ENCODE measurements around the gene GPR18.
A peak's percentile ranks its signal among the peaks of the same experiment; 100 is the strongest.
"Not testable (repeated sequence)": the region's sequence is repeated elsewhere in the genome, so short reads cannot be mapped to it uniquely, and the experiment has no call there.

The GPR18 gene

GRCh38 chr13:99266827-99267226 lies 8.6 kb upstream of the GPR18 start:
- no peak for DNase-seq (ENCODE audit: low spot score)

DNA sequence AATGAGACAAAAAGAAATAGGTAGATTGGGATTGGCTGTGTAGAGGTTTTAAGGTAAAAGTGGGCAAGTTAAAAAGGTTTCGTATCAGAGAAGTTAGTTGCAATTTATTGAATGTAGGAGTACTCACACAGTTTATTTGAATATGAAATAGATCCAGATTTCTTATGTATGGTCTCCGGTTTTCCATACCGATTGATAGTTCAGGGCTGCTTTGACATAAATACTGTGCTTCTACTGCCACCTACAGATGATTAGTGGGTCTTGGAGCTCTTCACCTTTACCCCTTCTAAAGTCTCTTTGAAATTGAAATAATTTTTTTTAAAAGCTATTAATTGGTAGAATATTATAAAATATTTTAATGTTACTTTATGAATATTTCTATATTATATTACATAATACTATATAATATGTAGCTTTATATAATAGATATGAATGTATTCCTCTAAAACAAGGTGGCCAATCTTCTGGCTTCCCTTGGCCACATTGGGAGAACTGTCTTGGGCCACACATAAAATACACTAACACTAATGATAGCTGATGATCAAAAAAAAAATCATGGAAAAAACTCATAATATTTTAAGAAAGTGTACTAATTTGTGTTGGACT lies 7.7 kb upstream of the GPR18 start:
- DNase-seq (ENCODE audit: low spot score): peak; percentile 57

DNA sequence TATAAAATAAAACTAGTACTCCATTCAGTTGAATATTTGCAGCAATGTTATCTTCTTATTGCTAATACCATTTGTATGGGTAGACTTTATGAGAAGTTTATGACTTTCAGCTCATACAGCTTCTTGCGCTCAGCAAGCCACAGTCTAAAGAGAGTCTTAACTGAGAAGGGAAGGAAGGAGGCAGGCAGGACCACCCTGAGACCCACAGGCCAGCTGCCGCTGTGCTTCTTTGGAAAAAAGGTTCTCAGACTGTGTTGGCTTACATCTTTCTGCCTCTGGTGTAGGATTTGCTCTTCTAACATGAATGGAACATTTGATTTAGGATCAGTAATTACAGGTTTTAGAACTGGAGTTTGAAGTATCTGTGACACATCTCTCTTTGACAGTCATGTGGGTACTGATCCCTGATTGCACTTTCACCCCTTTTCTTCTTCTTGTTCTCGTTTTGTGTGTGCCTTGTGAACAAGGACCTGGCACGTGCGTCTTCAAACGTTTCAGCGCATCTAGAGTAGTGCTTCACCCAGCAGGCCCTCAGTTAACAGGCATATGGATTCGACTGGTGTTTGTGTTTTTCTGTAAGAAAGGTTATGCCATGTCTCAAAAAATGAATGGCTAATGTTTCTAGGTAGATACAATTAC lies 7.1 kb upstream of the GPR18 start:
- DNase-seq (ENCODE audit: low spot score): peak; percentile 71

DNA sequence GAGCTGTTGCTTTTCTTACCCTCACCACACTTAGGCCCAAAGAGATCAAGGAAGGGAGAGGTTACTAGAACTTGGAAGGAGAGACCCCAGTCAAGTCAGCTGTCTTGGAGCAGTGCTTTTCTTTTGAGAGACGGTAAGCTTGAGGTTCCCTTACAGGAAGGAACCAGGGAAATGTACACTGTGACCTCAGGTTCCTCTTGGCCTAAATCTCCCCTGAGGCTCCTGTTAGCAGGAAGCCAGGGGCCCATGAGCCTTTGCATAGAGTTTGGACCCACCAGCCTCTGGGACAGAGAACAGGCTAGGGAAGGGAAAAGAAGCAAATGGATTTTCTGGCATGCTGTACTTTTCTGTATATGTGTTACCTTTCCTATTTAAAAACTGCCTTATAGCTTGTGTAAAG lies 5.9 kb upstream of the GPR18 start:
- DNase-seq (ENCODE audit: low spot score): no peak

- no peak for DNase-seq (ENCODE audit: low spot score)
Measured at GRCh38 chr13:99263126-99263785, 5.1 kb upstream of the GPR18 start.

- no peak for DNase-seq (ENCODE audit: low spot score)
Measured at GRCh38 chr13:99261059-99261458, 2.9 kb upstream of the GPR18 start.

DNA sequence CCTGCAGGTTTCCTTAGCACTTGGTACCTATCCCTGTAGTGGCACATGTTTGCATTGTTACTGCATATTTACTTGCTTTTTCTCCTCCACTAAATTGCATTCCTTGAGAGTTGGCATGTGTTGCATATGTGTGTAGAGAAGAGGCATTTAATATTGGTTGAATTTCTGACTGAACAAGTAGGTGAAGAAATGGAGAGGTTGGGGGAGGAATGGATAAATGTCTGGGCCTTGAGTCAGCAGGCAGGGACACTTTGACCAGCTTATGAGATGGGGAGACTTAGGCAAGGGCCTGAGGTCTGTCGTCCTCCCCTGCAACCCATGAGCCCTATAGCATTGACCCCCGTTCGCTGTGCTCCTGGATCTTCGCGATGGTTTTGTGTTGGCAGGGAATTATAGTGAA lies 2.0 kb upstream of the GPR18 start:
- DNase-seq (ENCODE audit: low spot score): no peak

DNA sequence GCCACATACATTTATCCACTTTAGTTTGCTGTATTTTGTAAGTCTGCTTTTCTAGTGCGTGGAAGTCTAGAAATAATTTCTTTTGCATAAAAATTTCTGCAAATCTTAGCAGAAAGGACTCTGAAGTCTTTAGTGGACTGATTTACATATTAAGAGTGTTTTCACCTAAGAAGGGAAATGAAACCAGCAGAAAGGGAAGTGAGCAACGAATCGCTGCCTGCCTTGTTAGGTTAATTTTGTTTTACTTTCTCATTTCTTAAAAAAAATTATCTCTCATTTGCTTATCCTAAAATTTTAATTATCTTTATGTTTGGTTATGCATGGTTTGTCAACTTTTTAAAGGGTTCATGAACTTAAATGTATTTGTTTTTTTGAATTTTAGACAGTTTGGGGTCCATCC lies 767 bp upstream of the GPR18 start:
- DNase-seq (ENCODE audit: low spot score): peak; percentile 47

DNA sequence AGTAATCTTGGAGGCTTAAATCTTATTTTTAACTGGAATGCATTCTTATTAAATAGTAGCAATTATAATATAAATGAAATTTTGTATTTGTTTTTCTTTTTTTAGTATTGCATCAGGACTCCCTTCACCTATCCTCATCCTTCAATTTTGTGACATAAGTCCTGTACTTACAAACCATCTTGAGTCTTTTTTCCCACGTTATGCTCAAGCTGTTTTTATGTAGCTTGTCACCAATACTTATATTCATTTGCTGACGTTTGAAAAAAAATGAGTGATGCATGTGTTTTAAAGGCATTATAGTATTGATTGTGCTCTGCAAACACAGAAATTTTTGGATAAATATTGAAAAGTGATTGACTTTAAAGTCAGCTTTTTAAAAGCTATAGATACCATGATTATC lies 888 bp downstream of the GPR18 start:
- no peak for DNase-seq (ENCODE audit: low spot score)

- no peak for DNase-seq (ENCODE audit: low spot score)
Measured at GRCh38 chr13:99256709-99257108, 1.5 kb downstream of the GPR18 start.

DNA sequence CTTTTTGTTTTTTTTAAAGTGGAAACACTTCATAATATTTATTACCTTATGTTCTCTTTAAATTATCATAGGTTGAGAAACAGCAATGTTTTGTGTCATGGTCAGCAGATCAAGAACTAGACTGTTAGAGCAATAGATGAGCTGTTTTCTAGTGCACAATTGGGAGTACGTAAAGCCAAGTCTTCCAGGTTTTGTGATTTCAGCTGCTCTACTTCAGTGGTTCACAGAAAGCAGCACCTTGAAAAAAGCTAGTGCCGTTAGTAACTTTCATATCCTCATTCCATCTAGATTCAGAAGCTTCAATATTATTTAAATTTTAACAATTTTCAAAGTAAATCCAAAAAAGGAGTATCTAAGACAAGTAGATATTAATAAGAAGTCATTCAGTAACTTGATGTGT lies 1.9 kb downstream of the GPR18 start:
- no peak for DNase-seq (ENCODE audit: low spot score)

DNA sequence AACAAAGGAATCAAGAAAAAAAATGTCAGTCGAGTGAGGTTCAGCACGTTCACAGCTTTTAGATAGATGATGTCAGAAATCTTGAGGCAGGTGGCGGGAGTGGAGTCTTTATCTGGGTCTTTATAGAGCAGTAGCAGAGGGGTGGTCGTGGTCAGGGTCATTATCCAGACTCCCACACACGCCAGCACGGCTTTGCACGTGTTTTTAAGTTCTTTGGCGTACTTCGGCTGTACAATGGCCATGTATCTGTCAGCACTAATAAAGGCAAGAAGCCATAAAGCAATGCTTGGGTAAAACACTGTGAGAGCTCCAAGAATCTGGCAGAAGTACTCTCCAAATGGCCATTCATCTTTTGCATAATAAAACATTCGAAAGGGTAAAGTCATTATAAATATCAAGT lies 2.9 kb downstream of the GPR18 start:
- no peak for DNase-seq (ENCODE audit: low spot score)

DNA sequence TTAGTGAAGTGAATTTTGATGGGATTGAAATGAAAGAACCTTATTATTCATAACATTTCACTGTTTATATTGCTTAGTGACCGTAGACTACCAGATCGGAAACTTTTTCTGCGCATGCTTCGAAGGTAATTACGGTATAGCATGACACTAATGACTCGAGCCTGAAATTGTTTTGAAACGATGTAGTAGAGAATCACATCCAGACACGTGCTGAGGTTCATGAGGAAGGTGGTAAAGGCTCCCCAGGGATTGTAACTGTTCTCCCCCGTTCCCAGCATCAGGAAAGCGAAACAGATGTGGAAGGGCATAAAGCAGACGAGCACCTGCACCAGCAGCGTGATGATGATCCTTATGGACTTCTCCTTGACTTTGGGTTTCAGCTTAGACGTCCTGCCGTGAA lies 3.3 kb downstream of the GPR18 start:
- no peak for DNase-seq (ENCODE audit: low spot score)

DNA sequence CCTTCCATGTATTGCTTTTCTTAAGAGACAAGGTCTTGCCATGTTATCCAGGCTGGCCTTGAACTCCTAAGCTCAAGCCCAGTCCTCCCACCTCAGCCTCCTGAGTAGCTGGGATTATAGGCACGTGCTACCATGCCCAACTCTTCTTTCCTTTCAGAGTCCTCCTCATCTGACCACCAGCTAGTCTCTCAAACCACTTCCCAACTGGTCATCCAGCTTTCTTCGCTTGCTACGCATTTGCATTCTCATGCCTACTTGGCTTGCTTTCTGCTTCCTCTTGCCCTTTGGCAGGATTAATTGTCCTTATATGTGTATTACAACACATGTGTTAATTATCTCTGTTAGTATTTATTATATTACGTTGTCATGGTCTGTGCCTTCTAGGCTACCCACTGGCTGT lies 6.3 kb downstream of the GPR18 start:
- DNase-seq (ENCODE audit: low spot score): no peak

- peak; percentile 76 for DNase-seq (ENCODE audit: low spot score)
Measured at GRCh38 chr13:99250982-99251825, 7.0 kb downstream of the GPR18 start.

DNA sequence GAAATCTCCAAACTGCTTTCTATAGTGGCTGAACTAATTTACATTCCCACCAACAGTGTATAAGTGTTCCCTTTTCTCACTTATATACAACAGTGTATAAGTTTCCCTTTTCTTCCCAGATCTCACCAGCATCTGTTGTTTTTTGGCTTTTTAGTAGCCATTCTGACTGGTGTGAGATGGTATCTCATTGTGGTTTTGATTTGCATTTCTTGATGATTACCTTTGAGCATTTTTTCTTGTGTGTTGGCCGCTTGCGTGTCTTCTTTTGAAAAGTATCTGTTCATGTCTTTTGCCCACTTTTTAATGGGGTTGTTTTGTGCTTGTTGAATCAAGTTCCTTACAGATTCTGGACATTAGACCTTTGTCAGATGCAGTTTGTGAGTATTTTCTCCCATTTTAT lies 8.6 kb downstream of the GPR18 start:
- not testable (repeated sequence) for DNase-seq (ENCODE audit: low spot score)

GRCh38 chr13:99249178-99249577 lies 9.0 kb downstream of the GPR18 start:
- DNase-seq (ENCODE audit: low spot score): not testable (repeated sequence)

GRCh38 chr13:99246100-99246499 lies 12.1 kb downstream of the GPR18 start:
- no peak for DNase-seq (ENCODE audit: low spot score)

DNA sequence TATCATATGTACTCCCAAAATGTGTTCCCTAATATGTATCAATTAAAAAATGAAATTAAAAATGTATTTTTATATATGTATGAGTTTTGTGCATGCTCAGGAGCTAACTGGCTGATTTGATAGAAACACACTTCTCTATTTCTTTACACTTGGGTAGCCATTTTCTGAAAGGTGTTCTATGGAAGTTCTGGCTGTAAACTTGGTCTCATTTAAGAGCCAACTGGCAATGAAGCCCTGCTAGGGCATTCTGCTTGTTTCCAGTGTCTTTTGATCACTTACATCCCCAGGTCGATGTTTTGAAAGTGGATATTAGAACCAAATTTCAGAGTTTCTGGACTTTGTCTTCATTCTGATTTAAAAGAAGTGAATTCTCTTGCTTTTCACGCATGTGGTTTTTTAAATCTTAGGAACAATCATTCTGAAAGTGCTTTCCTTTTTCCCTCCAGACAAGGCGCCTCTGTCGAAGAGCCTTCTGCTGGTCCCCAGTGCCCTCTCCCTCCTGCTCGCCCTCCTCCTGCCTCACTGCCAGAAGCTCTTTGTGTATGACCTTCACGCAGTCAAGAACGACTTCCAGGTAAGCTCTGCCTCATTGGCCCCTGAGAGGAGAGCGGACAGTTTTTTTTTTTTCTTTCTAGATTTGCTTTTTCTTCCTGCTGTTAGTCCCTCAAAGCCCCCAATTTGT lies 20.1 kb downstream of the GPR18 start:
- DNase-seq (ENCODE audit: low spot score): peak; percentile 63

GRCh38 chr13:99231721-99232120 lies 26.5 kb downstream of the GPR18 start:
- DNase-seq (ENCODE audit: low spot score): no peak

DNA sequence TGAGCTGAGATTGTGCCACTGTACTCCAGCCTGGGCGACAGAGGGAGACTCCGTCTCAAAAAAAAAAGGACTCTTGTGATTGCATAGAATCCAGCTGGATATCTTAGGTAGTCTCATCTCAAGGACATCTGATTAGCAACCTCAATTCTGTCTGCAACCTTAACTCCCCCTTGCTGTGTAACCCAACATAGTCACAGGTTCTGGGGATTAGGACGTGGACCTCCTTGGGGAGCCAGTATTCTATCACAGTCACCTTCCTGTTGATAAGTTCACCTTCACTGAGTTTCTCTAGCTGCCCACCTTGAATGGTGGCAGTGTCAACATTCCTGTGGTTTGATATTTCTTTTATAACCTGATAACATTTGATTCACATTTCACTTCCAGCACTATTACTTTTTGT lies 27.2 kb downstream of the GPR18 start:
- no peak for DNase-seq (ENCODE audit: low spot score)

DNA sequence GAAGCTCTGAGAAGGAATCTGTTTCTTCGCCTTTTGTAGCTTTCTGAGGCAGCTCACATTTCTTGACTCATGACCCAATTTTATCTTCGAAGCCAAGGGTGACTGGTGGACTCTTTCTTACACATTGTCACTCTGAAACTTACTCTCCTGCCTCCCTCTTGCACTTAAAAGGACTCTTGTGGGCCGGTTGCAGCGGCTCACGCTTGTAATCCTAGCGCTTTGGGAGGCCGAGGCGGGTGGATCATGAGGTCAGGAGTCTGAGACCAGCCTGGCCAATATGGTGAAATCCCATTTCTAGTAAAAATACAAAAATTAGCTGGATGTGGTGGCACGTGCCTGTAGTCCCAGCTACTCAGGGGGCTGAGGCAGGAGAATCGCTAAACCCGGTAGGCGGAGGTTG lies 27.6 kb downstream of the GPR18 start:
- not testable (repeated sequence) for DNase-seq (ENCODE audit: low spot score)

Measured in activated CD4-positive, alpha-beta T cell treated with anti-CD3 and anti-CD28 coated beads, Interleukin-2, Interleukin-4, amounts not matched to agents 100 ng/mL and 50 ng/mL, durations not matched to agents 16 hours and 8 hours (primary cell).